Activated T-cell treated with anti-CD3 and anti-CD28 coated beads, Interleukin-2, amount 50 U/mL, for 72 hours (primary cell): Measurements from ENCODE around the gene RBMS2. TPM values are rescaled to one million over a fixed set of nuclear protein-coding genes. Genes with fewer than 3 reads are reported as not detected.

ENCODE experiments used
- ATAC-seq, 2 donors: fragments of 150-1000 bp; cut with Tn5 transposase; replicated peaks in 1 of 2; 2 replicates each; pipeline ENCODE4 v1.10.0; 2021; ENCODE audit warnings: moderate library complexity in 2 of 2, mild to moderate bottlenecking in 1 of 2
- DNase-seq, 2 donors: peaks; one replicate each; pipeline ENCODE4 v3.0.0; 2021 to 2022; ENCODE audit warnings: mixed read lengths in 1 of 2
- H3K27ac Mint-ChIP-seq: one replicate; pipeline ENCODE4 v1.8.0; 2022; ENCODE audit warnings: mild to moderate bottlenecking, moderate library complexity, mixed read lengths
- H3K27me3 Mint-ChIP-seq: one replicate; pipeline ENCODE4 v1.8.0; 2022; ENCODE audit warnings: low read depth, mixed read lengths
- H3K36me3 Mint-ChIP-seq, 2 donors: one replicate each; pipeline ENCODE4 v1.8.0; 2022; ENCODE audit warnings: mixed read lengths in 2 of 2, mild to moderate bottlenecking in 1 of 2; ENCODE audit not compliant: insufficient read depth in 2 of 2
- H3K4me1 Mint-ChIP-seq: one replicate; pipeline ENCODE4 v1.8.0; 2022; ENCODE audit warnings: low read depth, mixed read lengths
- H3K4me3 Mint-ChIP-seq, 2 donors: one replicate each; pipeline ENCODE4 v1.8.0; 2022; ENCODE audit warnings: mild to moderate bottlenecking in 2 of 2, mixed read lengths in 2 of 2, moderate library complexity in 2 of 2
- H3K9me3 Mint-ChIP-seq, 2 donors: one replicate each; pipeline ENCODE4 v1.8.0; 2022; ENCODE audit warnings: mixed read lengths in 2 of 2
- total RNA-seq, 2 donors: library from RNA; stranded (reverse); gene quantifications; one replicate each; pipeline ENCODE4 v1.2.3, GENCODE V29; 2022

The RBMS2 gene
- total RNA-seq, 2 donors from 2014 or later = 7.9 to 12.7 TPM

GRCh38 chr12:56599797-56600196, 78.2 kb downstream of the RBMS2 start:
- H3K36me3 Mint-ChIP-seq = peaks cover 12 to 33% of the 10 kb centered on the region in 2 donors
- no peak overlapping the region for H3K27ac Mint-ChIP-seq
- H3K4me3 Mint-ChIP-seq = no peak overlapping the region
- ATAC-seq = no peak
- no peaks in the 10 kb centered on the region for H3K9me3 Mint-ChIP-seq
- DNase-seq = no peak
- H3K4me1 Mint-ChIP-seq = peaks cover 14% of the 10 kb centered on the region
- H3K27me3 Mint-ChIP-seq = no peaks in the 10 kb centered on the region

- no peak overlapping the region for H3K4me3 Mint-ChIP-seq
- no peak for DNase-seq
- peaks cover 11% of the 10 kb centered on the region for H3K4me1 Mint-ChIP-seq
- no peak overlapping the region for H3K27ac Mint-ChIP-seq
- H3K36me3 Mint-ChIP-seq = peaks cover 13 to 35% of the 10 kb centered on the region in 2 donors
- no peaks in the 10 kb centered on the region for H3K27me3 Mint-ChIP-seq
- no peak for ATAC-seq
- no peaks in the 10 kb centered on the region for H3K9me3 Mint-ChIP-seq
Observed at GRCh38 chr12:56600753-56601152, 79.1 kb downstream of the RBMS2 start.

- Mint-ChIP-seq H3K9me3 (no peaks in the 10 kb centered on the region), H3K4me1 (peaks cover 5% of the 10 kb centered on the region), H3K4me3 (no peak overlapping the region), H3K27me3 (no peaks in the 10 kb centered on the region), H3K36me3 (peaks cover 17 to 41% of the 10 kb centered on the region in 2 donors), H3K27ac (no peak overlapping the region)
- DNase-seq = peak; percentile 35 to 38
- ATAC-seq = peak; percentile 22 to 53
Observed at GRCh38 chr12:56601503-56601902, 79.9 kb downstream of the RBMS2 start.

- no peak for ATAC-seq
- Mint-ChIP-seq H3K27ac (peak overlapping the region; percentile 48), H3K4me3 (no peak overlapping the region), H3K36me3 (peaks cover 17 to 39% of the 10 kb centered on the region in 2 donors), H3K9me3 (no peaks in the 10 kb centered on the region), H3K27me3 (no peaks in the 10 kb centered on the region), H3K4me1 (no peaks in the 10 kb centered on the region)
- DNase-seq = no peak
Observed at GRCh38 chr12:56602239-56602638, 80.6 kb downstream of the RBMS2 start.

GRCh38 chr12:56604355-56604754, 82.7 kb downstream of the RBMS2 start:
- Mint-ChIP-seq H3K36me3 (peaks cover 17 to 36% of the 10 kb centered on the region in 2 donors), H3K9me3 (no peaks in the 10 kb centered on the region)

GRCh38 chr12:56614627-56615026, 93.0 kb downstream of the RBMS2 start:
- Mint-ChIP-seq H3K27me3 (no peaks in the 10 kb centered on the region), H3K27ac (no peak overlapping the region), H3K9me3 (no peaks in the 10 kb centered on the region), H3K36me3 (peaks cover 16 to 40% of the 10 kb centered on the region in 2 donors), H3K4me3 (no peak overlapping the region), H3K4me1 (peaks cover 13% of the 10 kb centered on the region)
- no peak for ATAC-seq
- DNase-seq = no peak

More at GRCh38 chr12:56604355-56604754, 82.7 kb downstream of the RBMS2 start:
- no peaks in the 10 kb centered on the region for H3K27me3 Mint-ChIP-seq
- ATAC-seq = no peak
- H3K4me1 Mint-ChIP-seq = no peaks in the 10 kb centered on the region
- DNase-seq = no peak
- no peak overlapping the region for H3K4me3 Mint-ChIP-seq
- H3K27ac Mint-ChIP-seq = no peak overlapping the region

GRCh38 chr12:56616244-56616643, 94.6 kb downstream of the RBMS2 start:
- Mint-ChIP-seq H3K4me1 (peaks cover 19% of the 10 kb centered on the region), H3K27ac (no peak overlapping the region), H3K36me3 (peaks cover 13 to 45% of the 10 kb centered on the region in 2 donors), H3K9me3 (no peaks in the 10 kb centered on the region), H3K4me3 (no peak overlapping the region), H3K27me3 (no peaks in the 10 kb centered on the region)
- ATAC-seq = no peak
- no peak for DNase-seq

- H3K9me3 Mint-ChIP-seq = no peaks in the 10 kb centered on the region
- no peak for DNase-seq
- peak overlapping the region; percentile 60 for H3K27ac Mint-ChIP-seq
- H3K36me3 Mint-ChIP-seq = peaks cover 11 to 40% of the 10 kb centered on the region in 2 donors
- H3K4me1 Mint-ChIP-seq = peaks cover 19% of the 10 kb centered on the region
- H3K27me3 Mint-ChIP-seq = no peaks in the 10 kb centered on the region
- no peak overlapping the region for H3K4me3 Mint-ChIP-seq
- ATAC-seq = no peak
Observed at GRCh38 chr12:56616925-56617324, 95.3 kb downstream of the RBMS2 start.

GRCh38 chr12:56622535-56622934, 100.9 kb downstream of the RBMS2 start:
- H3K27ac Mint-ChIP-seq = peak overlapping the region; percentile 39
- peaks cover 4 to 24% of the 10 kb centered on the region in 2 donors for H3K36me3 Mint-ChIP-seq
- H3K9me3 Mint-ChIP-seq = no peaks in the 10 kb centered on the region
- DNase-seq (no peak), ATAC-seq (peak in 1 of 2 donors; percentile 50)
- H3K4me3 Mint-ChIP-seq = no peak overlapping the region
- peaks cover 57% of the 10 kb centered on the region for H3K4me1 Mint-ChIP-seq
- H3K27me3 Mint-ChIP-seq = no peaks in the 10 kb centered on the region

GRCh38 chr12:56626701-56627100, 105.1 kb downstream of the RBMS2 start:
- ATAC-seq (no peak), DNase-seq (no peak)
- Mint-ChIP-seq H3K9me3 (no peaks in the 10 kb centered on the region), H3K4me3 (peak overlapping the region in 1 of 2 donors; percentile 58), H3K36me3 (peaks cover 8 to 21% of the 10 kb centered on the region in 2 donors), H3K27me3 (no peaks in the 10 kb centered on the region), H3K4me1 (peaks cover 76% of the 10 kb centered on the region), H3K27ac (peak overlapping the region; percentile 92)

- H3K4me3 Mint-ChIP-seq = peak overlapping the region; percentile 90 to 100
- no peaks in the 10 kb centered on the region for H3K27me3 Mint-ChIP-seq
- H3K9me3 Mint-ChIP-seq = no peaks in the 10 kb centered on the region
- H3K4me1 Mint-ChIP-seq = peaks cover 81% of the 10 kb centered on the region
- DNase-seq (peak; percentile 66 to 69), ATAC-seq (peak; percentile 11 to 16)
- peaks cover 6 to 18% of the 10 kb centered on the region in 2 donors for H3K36me3 Mint-ChIP-seq
- H3K27ac Mint-ChIP-seq = peak overlapping the region; percentile 75
Observed at GRCh38 chr12:56628671-56629458, 107.2 kb downstream of the RBMS2 start.

- H3K27ac Mint-ChIP-seq = peak overlapping the region; percentile 75
- H3K27me3 Mint-ChIP-seq = no peaks in the 10 kb centered on the region
- peak overlapping the region; percentile 90 to 100 for H3K4me3 Mint-ChIP-seq
- peaks cover 9 to 19% of the 10 kb centered on the region in 2 donors for H3K36me3 Mint-ChIP-seq
- ATAC-seq (peak; percentile 27 to 29), DNase-seq (peak; percentile 63 to 66)
- H3K9me3 Mint-ChIP-seq = no peaks in the 10 kb centered on the region
- peaks cover 80% of the 10 kb centered on the region for H3K4me1 Mint-ChIP-seq
Observed at GRCh38 chr12:56629459-56630179, 108.0 kb downstream of the RBMS2 start.

- peak; percentile 70 to 75 for ATAC-seq
- Mint-ChIP-seq H3K9me3 (no peaks in the 10 kb centered on the region), H3K4me3 (peak within 1 kb of the TSS; percentile 90 to 100), H3K27me3 (no peaks in the 10 kb centered on the region), H3K4me1 (peaks cover 83% of the 10 kb centered on the region), H3K27ac (peak within 1 kb of the TSS; percentile 75), H3K36me3 (peaks cover 9 to 19% of the 10 kb centered on the region in 2 donors)
- peak; percentile 89 to 91 for DNase-seq
Observed at GRCh38 chr12:56630180-56630632, 108.6 kb downstream of the RBMS2 start, which contains the start of gene BAZ2A. Gene BAZ2A (minus strand): TSS chr12:56630326. CDS start chr12:56617530, 12,796 bp downstream.
